G401 (cell line): Measurements from ENCODE around the gene DHX32. TPM values are rescaled to one million over a fixed set of nuclear protein-coding genes. Genes with fewer than 3 reads are reported as not detected.
"Not testable (repeated sequence)": the region's sequence is repeated elsewhere in the genome, so short reads cannot be mapped to it uniquely, and the experiment has no call there.

Source experiments
- DNase-seq: peaks from one replicate; pipeline ENCODE4 v3.0.0-alpha.2; 2015; ENCODE audit warnings: low spot score
- in situ Hi-C: cut with HindIII; loops from 2 replicates; pipeline ENCODE4 v1.10.0; 2016; ENCODE audit warnings: low sequenced_read_pairs, mixed read lengths
- total RNA-seq: library from RNA; depleted of rRNA; stranded (reverse); fragments of >200 nt; shearing (Covaris generic); gene quantifications from 2 replicates; pipeline ENCODE4 v1.2.3, GENCODE V29; 2014; rRNA removed

DHX32 gene, protein sequence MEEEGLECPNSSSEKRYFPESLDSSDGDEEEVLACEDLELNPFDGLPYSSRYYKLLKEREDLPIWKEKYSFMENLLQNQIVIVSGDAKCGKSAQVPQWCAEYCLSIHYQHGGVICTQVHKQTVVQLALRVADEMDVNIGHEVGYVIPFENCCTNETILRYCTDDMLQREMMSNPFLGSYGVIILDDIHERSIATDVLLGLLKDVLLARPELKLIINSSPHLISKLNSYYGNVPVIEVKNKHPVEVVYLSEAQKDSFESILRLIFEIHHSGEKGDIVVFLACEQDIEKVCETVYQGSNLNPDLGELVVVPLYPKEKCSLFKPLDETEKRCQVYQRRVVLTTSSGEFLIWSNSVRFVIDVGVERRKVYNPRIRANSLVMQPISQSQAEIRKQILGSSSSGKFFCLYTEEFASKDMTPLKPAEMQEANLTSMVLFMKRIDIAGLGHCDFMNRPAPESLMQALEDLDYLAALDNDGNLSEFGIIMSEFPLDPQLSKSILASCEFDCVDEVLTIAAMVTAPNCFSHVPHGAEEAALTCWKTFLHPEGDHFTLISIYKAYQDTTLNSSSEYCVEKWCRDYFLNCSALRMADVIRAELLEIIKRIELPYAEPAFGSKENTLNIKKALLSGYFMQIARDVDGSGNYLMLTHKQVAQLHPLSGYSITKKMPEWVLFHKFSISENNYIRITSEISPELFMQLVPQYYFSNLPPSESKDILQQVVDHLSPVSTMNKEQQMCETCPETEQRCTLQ
- 46.3 and 63.2 TPM in 2 replicates for total RNA-seq

DNA sequence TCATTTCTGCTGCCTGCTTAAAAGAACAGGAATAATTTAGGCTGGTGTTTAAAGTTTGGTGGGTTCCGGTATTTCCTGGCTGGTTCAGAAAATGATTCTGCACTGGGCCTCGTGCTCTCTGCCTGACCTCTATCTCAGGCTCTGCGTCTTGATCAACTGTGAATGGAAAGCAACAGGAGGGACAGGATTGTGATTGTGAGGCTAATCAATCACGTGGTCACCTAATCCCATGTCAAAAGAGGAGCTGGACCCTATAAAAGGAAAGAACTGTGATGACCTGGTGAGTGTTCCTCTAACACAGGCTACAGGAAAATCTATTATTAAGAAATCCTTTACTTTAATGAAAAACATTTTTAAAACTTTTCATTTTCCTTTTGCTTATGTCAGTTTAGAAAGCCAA lies at the start of gene DHX32:
Gene DHX32 (minus strand): TSS at position 101 of the 400 bp plus-strand sequence. CDS start 468 bp downstream, outside the sequence.
- no peak for DNase-seq
- in situ Hi-C loops: no loop called here

- no peak for DNase-seq
- in situ Hi-C loops: no loop called here
These were observed 48.5 kb upstream of the DHX32 start for GRCh38 chr10:125929618-125930017.

- no peak for DNase-seq
- in situ Hi-C loops: no loop called here
These were observed 48.0 kb upstream of the DHX32 start for GRCh38 chr10:125928928-125929585.

DNA sequence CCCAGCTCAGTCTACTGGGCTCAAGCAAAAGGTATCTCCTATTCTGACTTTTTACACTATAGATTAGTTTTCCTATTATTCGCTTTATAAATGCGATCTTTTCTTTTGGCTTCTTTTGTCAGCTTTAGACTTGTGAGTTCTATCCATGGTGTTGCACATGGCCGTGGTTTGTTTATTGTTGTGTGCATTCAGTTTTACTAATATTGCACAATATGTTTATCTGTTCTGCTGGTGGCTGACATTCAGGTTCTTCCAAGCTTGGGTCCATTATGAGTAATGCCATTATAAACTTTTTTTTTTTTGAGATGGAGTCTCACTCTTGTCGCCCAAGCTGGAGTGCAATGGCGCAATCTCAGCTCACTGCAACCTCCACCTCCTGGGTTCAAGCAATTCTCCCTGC lies 46.2 kb upstream of the DHX32 start:
- DNase-seq, in situ Hi-C loops: not testable (repeated sequence)

- in situ Hi-C loops: no loop called here
- DNase-seq: no peak
These were observed 45.2 kb upstream of the DHX32 start for GRCh38 chr10:125926247-125926646.

GRCh38 chr10:125925262-125925834 lies 44.3 kb upstream of the DHX32 start:
- in situ Hi-C loops: no loop called here
- no peak for DNase-seq

- DNase-seq, in situ Hi-C loops: not testable (repeated sequence)
These were observed 40.7 kb upstream of the DHX32 start for GRCh38 chr10:125921643-125922306.

DNA sequence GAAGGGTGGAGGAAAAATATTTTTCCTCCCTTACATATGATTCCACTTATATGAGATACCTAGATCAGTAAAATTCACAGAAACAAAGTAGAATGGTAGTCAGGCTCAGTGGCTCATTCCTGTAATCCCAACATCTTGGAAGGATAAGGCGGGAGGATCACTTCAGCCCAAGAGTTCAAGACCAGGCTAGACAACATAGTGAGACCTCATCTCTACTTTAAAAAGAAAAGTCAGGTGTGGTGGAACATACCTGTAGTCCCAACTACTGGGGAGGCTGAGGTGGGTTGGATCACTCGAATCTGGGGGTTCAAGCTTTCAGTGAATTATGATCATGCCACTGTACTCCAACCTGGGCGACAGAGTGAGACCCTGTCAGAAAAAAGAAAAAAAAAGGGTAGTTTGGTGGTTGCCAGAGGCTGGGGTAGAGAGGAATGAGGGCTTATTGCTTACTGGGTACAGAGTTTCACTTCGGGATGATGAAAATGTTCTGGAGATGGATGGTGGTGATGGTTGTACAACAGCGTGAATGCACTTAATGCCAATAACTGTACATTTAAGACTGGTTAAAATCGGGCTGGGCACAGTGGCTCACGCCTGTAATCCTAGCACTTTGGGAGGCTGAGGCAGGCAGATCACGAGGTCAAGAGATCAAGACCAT lies 36.7 kb upstream of the DHX32 start:
- in situ Hi-C loops, DNase-seq: not testable (repeated sequence)

- in situ Hi-C loops: no loop called here
- no peak for DNase-seq
These were observed 35.9 kb upstream of the DHX32 start for GRCh38 chr10:125916977-125917376.

DNA sequence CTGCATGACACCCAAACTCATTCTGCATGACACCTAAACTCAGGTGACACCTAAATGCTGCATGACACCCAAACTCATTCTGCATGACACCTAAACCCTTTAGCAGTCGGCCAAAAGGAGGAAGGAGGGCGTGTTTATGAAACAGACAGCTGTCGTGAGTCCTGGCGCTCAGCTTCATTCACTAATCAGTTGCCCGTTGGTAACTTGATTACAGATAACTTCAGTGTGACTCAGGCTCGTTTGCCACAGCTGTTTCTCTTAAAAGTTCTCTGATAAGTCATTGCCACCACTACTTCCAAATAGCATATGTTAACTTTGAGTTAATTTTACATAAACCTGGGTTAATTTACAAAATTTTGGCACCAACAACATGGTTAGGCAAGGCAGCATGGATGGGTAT lies 32.2 kb upstream of the DHX32 start:
- in situ Hi-C loops, DNase-seq: not testable (repeated sequence)

GRCh38 chr10:125911990-125912389 lies 30.9 kb upstream of the DHX32 start:
- DNase-seq: no peak
- in situ Hi-C loops: no loop called here

DNA sequence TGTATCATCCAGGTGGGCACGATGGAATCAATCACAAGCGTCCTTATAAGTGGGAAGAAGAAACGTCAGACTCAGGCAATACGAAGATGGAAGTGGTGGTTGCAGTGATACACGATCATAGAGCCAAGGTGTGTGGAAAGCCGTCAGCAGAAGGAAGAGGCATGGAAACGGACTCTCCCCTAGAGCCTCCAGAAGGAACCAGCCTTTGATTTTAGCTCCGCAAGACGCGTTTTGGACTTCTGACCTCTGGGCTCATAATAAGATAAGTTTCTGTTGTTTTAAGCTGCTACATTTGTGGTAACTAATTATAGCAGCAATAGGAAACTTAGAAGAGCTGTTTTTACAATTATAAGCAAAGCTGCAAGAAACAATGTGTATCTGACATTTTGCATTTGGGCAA lies 30.1 kb upstream of the DHX32 start:
- in situ Hi-C loops: no loop called here
- no peak for DNase-seq

GRCh38 chr10:125909491-125909890 lies 28.4 kb upstream of the DHX32 start:
- DNase-seq, in situ Hi-C loops: not testable (repeated sequence)

DNA sequence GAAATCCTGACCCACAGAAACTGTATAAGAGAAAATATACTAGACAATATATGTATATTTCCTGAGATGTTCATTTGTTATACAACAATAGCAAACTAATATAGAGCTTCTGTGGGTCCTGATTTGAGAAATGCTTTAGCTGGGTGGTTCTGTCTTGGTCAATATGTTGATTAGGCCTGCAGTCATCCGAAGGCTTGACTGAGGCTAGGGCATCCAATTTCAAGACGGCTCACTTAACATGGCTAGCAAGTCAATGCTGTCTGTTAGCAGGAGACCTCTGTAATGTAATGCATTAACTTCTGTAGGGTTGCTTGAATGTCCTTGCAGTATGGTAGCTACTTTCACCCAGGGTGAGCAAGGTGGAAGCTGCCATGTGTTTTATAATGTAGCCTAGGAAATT lies 27.7 kb upstream of the DHX32 start:
- in situ Hi-C loops, DNase-seq: not testable (repeated sequence)

DNA sequence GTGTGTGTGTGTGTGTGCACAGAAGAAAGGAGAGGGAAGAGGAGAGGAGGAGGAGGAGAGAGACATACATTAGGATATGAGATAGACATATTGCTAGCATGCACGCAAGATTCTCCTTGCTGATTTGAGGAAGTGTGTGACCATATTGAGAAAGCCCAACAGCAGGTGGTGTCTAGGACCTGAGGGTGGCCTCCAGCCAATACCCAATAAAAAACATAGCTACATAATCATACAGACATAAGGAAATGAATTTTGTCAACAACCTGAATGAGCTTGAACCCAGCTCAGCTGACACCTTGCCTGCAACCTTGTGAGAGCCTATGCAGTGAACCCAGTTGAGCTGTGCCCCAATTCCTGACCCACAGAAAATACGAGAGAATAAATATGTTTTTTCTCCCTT lies 26.5 kb upstream of the DHX32 start:
- DNase-seq, in situ Hi-C loops: not testable (repeated sequence)

- in situ Hi-C loops: not testable (repeated sequence)
These were observed 24.2 kb upstream of the DHX32 start for GRCh38 chr10:125905069-125905994.

DNA sequence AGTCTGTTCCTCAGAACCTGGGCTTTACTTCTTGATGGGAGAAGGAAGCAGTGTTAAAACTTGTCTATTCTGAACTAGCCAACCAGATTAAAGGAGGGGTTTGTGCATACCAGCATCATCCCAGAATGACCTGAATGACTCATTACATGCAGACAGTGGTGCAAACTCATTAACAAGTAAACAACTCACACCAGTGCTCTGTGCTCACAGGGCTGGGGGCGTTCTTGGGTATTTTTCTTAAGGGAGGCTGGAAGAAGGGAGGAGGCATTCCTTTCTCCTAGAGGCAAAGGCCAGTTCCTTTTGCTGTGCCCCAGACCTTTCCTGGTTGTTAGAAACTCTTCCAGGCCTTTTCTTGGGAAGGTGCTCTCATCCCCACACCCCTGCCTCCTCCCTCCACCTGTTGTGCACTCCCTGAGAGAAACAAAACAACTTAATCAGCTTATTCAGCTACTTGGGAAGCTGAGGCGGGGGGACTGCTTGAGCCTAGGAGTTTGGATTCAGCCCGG lies 22.1 kb upstream of the DHX32 start:
- in situ Hi-C loops, DNase-seq: not testable (repeated sequence)

More at GRCh38 chr10:125905069-125905994, 24.2 kb upstream of the DHX32 start:
- DNase-seq: not testable (repeated sequence)
